ENCODE measurements around the gene CCDC170.

- no peak for TF ChIP-seq EZH2phosphoT487 (IDR thresholded peaks at IDR 0.05; ENCODE audit: low read depth, severe bottlenecking, unreplicated experiment)
- TF ChIP-seq CTCF (IDR thresholded peaks at IDR 0.05; ENCODE audit: poor library complexity) = no peak
- no peak for TF ChIP-seq EZH2 (IDR thresholded peaks at IDR 0.05; ENCODE audit: borderline replicate concordance)
Observed at GRCh38 chr6:151629791-151630190, 136.0 kb downstream of the CCDC170 start.
